Mesothelial cell of epicardium (in vitro differentiated cells): ENCODE data around the gene PATL1. TPM values are rescaled to one million over a fixed set of nuclear protein-coding genes. Genes with fewer than 3 reads are reported as not detected.
"Not testable (repeated sequence)": the region's sequence is repeated elsewhere in the genome, so short reads cannot be mapped to it uniquely, and the experiment has no call there.

Source experiments
- DNase-seq, 2 experiments: peaks; one replicate each; pipeline ENCODE4 v3.0.0; 2021; ENCODE audit warnings: low spot score in 2 of 2; ENCODE audit not compliant: unreplicated experiment in 2 of 2
- H3K27ac Mint-ChIP-seq: 2 replicates; pipeline ENCODE4 v1.8.0; 2021; ENCODE audit warnings: mixed read lengths
- H3K27me3 Mint-ChIP-seq: 2 replicates; pipeline ENCODE4 v1.8.0; 2021; ENCODE audit warnings: low read depth, mixed read lengths
- H3K36me3 Mint-ChIP-seq: 2 replicates; pipeline ENCODE4 v1.8.0; 2021; ENCODE audit warnings: mixed read lengths
- H3K4me1 Mint-ChIP-seq: 2 replicates; pipeline ENCODE4 v1.8.0; 2021; ENCODE audit warnings: mixed read lengths
- H3K4me3 Mint-ChIP-seq: 2 replicates; pipeline ENCODE4 v1.8.0; 2021; ENCODE audit warnings: mild to moderate bottlenecking, moderate library complexity, mixed read lengths
- H3K9me3 Mint-ChIP-seq: 2 replicates; pipeline ENCODE4 v1.8.0; 2021; ENCODE audit warnings: mixed read lengths
- CTCF ChIP-seq: fragments of 200-600 bp; sonication (generic); IDR thresholded peaks from one replicate; pipeline ENCODE4 v1.5.0; 2021; ENCODE audit warnings: antibody characterized with exemption; ENCODE audit not compliant: unreplicated experiment
- total RNA-seq: library from RNA; stranded (reverse); gene quantifications from 3 replicates; pipeline ENCODE4 v1.2.1, GENCODE V29; 2021

PATL1 gene
- total RNA-seq, 1 donor from 2014 or later: 30.6 TPM

- Mint-ChIP-seq H3K9me3 (peaks cover 4% of the 10 kb centered on the region), H3K27me3 (no peaks in the 10 kb centered on the region), H3K4me3 (no peak overlapping the region), H3K36me3 (no peaks in the 10 kb centered on the region), H3K27ac (peak overlapping the region; percentile 3), H3K4me1 (peaks cover 4% of the 10 kb centered on the region)
- no peak for TF ChIP-seq CTCF
- no peak for DNase-seq
Observed at GRCh38 chr11:59707371-59707770, 38.5 kb upstream of the PATL1 start.

GRCh38 chr11:59706518-59707285, 37.9 kb upstream of the PATL1 start:
- peaks cover 4% of the 10 kb centered on the region for H3K4me1 Mint-ChIP-seq
- H3K27ac Mint-ChIP-seq: peak overlapping the region; percentile 3
- H3K9me3 Mint-ChIP-seq: peaks cover 4% of the 10 kb centered on the region
- no peak for DNase-seq
- H3K36me3 Mint-ChIP-seq: no peaks in the 10 kb centered on the region
- no peak for TF ChIP-seq CTCF
- H3K4me3 Mint-ChIP-seq: no peak overlapping the region
- no peaks in the 10 kb centered on the region for H3K27me3 Mint-ChIP-seq

GRCh38 chr11:59705294-59705693, 36.5 kb upstream of the PATL1 start:
- H3K27me3 Mint-ChIP-seq: no peaks in the 10 kb centered on the region
- H3K4me3 Mint-ChIP-seq: no peak overlapping the region
- H3K4me1 Mint-ChIP-seq: peaks cover 4% of the 10 kb centered on the region
- no peak overlapping the region for H3K27ac Mint-ChIP-seq
- no peak for DNase-seq
- H3K36me3 Mint-ChIP-seq: no peaks in the 10 kb centered on the region
- peaks cover 4% of the 10 kb centered on the region for H3K9me3 Mint-ChIP-seq
- TF ChIP-seq CTCF: no peak

GRCh38 chr11:59703515-59703914, 34.7 kb upstream of the PATL1 start:
- H3K9me3 Mint-ChIP-seq: not testable (repeated sequence)

GRCh38 chr11:59700157-59700556, 31.3 kb upstream of the PATL1 start:
- H3K27ac Mint-ChIP-seq, H3K36me3 Mint-ChIP-seq, H3K4me1 Mint-ChIP-seq, DNase-seq, H3K27me3 Mint-ChIP-seq, H3K4me3 Mint-ChIP-seq: not testable (repeated sequence)
- H3K9me3 Mint-ChIP-seq: peaks cover 19% of the 10 kb centered on the region

More at GRCh38 chr11:59703515-59703914, 34.7 kb upstream of the PATL1 start:
- H3K4me3 Mint-ChIP-seq, H3K27me3 Mint-ChIP-seq, DNase-seq, H3K36me3 Mint-ChIP-seq, H3K27ac Mint-ChIP-seq, H3K4me1 Mint-ChIP-seq: not testable (repeated sequence)

- TF ChIP-seq CTCF: no peak
- H3K27ac Mint-ChIP-seq: no peak overlapping the region
- DNase-seq: no peak
- H3K36me3 Mint-ChIP-seq: no peaks in the 10 kb centered on the region
- H3K27me3 Mint-ChIP-seq: no peaks in the 10 kb centered on the region
- H3K4me1 Mint-ChIP-seq: no peaks in the 10 kb centered on the region
- peaks cover 26% of the 10 kb centered on the region for H3K9me3 Mint-ChIP-seq
- H3K4me3 Mint-ChIP-seq: no peak overlapping the region
Observed at GRCh38 chr11:59698506-59698905, 29.7 kb upstream of the PATL1 start.
